GM03348 (cell line): ENCODE measurements around the gene MTHFSD.
"Not testable (repeated sequence)": the region's sequence is repeated elsewhere in the genome, so short reads cannot be mapped to it uniquely, and the experiment has no call there.

ENCODE experiments used
- DNase-seq: peaks from one replicate; pipeline ENCODE4 v3.0.0; 2012; ENCODE audit warnings: low spot score

Gene MTHFSD, protein sequence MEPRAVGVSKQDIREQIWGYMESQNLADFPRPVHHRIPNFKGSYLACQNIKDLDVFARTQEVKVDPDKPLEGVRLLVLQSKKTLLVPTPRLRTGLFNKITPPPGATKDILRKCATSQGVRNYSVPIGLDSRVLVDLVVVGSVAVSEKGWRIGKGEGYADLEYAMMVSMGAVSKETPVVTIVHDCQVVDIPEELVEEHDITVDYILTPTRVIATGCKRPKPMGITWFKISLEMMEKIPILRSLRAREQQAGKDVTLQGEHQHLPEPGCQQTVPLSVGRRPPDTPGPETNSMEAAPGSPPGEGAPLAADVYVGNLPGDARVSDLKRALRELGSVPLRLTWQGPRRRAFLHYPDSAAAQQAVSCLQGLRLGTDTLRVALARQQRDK

GRCh38 chr16:86554917-86555703, at the start of gene MTHFSD:
TSS of gene MTHFSD (minus strand) at chr16:86555235. CDS start at chr16:86555184, 51 bp downstream.
- DNase-seq, result peak; percentile 100

DNA sequence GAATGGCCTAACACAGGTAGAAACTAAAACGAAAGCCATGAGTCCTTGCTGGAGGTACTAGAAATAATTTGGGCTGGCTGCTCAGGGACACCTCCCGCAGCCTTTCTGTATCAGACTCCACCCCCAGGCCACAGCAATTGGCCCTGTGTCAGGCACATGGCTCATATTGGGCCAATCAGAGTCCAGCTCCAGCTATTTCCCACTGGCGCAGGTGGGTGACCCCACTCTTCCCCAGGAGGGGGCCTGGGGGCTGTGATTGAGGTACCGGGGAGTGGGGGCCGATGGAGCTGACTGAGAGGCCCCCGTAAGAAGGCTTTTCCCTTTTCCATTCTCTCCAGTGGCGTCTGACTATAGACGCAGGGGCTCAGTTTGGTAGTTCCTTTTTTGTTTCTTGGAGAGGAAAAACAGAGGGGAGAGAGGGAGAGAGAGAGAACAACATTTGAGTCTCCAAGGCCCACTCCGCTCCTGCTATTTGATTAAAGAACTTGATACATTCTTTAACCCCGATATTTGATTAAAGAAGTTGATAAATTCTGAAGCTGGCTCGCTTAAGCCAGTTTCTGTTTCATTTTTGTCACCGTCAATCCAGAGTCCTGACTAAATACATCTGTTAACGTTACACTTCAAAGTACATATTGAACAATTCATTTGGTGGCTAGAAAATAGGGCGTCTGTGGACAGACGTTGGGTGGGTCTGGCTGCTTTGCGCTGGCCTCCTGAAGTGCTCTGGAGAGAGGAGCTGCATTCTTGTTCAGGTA, 49.6 kb upstream of the MTHFSD start:
- no peak for DNase-seq

GRCh38 chr16:86602521-86602920, 47.5 kb upstream of the MTHFSD start:
- no peak for DNase-seq

- no peak for DNase-seq
Observed at GRCh38 chr16:86601356-86601755, 46.3 kb upstream of the MTHFSD start.

- peak; percentile 70 for DNase-seq
Observed at GRCh38 chr16:86598607-86599565, 43.9 kb upstream of the MTHFSD start.

DNA sequence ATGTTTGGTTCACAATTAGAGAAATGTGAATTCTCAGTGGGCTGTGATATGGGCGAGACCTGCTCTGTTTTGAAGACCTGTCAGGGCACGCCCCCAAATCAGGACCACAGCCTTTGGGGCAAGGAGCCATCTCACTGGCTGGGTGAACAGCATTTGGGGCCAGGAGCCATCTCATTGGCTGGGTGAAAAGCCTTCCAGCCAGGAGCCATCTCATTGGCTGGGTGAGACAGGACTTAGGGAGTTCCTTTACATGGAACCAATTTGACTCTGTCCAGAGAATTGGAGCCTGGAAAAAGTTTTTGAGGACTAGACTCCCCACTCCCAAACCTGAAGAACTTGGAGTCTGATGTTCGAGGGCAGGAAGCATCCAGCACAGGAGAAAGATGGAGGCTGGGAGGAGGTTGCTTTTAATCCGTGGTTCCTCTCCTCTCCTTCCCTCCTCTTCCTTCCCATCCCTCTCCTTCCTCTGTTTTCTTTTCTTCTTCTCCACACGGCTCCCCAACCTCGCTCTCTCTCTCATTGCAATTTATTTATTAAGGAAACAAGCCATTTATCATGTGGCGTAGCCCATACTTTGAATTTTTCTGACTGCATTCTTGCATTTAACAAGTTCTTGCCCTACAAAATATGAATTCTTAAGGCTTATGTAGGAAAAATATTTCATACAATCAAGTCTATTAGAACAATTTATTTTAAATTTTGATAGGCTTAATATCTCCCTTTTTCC, 43.0 kb upstream of the MTHFSD start:
- peak; percentile 53 for DNase-seq

GRCh38 chr16:86597126-86597879, 42.3 kb upstream of the MTHFSD start:
- no peak for DNase-seq

- DNase-seq, result no peak
Observed at GRCh38 chr16:86595983-86596605, 41.1 kb upstream of the MTHFSD start.

DNA sequence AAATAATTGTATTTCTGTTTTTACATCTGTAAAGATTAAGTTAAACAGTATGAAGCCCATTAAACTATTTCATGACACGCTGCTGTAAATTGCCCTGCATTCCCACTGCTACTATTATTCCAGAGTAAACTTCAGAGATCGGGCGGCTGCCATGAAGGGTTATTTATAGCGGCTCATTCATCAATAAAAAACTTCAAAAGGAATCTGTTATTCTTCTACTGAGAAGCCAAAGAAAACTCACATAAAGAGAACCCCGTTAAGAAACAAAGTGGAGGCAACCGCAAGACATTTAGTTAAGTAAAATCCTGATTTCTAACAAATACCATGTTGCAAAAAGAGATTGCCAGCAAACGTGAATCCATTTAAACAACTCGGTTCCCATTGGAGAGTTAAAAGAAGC, 39.7 kb upstream of the MTHFSD start:
- no peak for DNase-seq

GRCh38 chr16:86593913-86594620, 39.0 kb upstream of the MTHFSD start:
- no peak for DNase-seq

- DNase-seq, result no peak
Observed at GRCh38 chr16:86591270-86591669, 36.2 kb upstream of the MTHFSD start.

DNA sequence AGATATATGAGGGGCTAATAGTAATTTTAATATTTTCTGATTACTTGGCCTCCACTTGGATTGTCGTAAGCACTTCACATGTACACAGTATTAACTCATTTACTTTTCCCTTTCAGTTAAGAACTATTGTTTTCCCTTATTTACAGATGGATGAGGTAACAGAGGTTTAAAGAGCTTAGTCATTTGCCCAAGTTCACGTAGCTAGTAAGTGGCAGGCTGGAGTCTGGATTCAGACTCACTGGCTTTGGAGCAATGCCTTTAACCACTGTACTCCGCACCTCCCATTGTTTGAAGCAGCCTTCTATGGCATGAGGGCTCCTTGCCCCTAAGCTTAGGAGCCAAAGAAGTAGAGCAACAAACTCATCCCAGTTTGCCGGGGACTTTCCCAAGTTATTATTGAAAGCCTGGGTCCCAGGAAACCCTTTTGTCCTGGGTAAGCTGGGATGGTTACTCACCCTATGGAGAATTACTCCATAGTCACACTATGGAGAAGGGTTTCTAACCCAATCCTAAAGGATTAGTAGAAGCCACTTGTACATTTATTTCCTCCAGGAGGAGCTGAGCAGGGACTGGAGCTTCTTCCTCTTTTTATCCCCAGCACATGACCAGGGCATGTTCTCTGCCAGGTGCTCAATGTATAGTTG, 35.6 kb upstream of the MTHFSD start:
- DNase-seq, result peak; percentile 72

- DNase-seq, result not testable (repeated sequence)
Observed at GRCh38 chr16:86587955-86588354, 32.9 kb upstream of the MTHFSD start.

DNA sequence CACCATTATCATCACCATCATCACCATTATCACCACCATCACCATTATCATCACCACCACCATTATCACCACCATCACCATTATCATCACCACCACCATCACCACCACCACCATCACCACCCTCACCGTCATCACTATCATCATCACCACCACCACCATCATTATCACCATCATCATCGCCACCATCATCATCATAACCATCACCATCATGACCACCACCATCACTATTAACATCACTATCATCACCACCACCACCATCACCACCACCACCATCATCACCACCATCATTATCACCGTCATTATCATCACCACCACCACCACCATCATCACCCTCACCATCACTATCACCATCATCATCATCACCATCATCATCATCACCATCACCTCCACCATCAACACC, 32.5 kb upstream of the MTHFSD start:
- no peak for DNase-seq

- DNase-seq, result peak; percentile 68
Observed at GRCh38 chr16:86585821-86586611, 31.0 kb upstream of the MTHFSD start.

DNA sequence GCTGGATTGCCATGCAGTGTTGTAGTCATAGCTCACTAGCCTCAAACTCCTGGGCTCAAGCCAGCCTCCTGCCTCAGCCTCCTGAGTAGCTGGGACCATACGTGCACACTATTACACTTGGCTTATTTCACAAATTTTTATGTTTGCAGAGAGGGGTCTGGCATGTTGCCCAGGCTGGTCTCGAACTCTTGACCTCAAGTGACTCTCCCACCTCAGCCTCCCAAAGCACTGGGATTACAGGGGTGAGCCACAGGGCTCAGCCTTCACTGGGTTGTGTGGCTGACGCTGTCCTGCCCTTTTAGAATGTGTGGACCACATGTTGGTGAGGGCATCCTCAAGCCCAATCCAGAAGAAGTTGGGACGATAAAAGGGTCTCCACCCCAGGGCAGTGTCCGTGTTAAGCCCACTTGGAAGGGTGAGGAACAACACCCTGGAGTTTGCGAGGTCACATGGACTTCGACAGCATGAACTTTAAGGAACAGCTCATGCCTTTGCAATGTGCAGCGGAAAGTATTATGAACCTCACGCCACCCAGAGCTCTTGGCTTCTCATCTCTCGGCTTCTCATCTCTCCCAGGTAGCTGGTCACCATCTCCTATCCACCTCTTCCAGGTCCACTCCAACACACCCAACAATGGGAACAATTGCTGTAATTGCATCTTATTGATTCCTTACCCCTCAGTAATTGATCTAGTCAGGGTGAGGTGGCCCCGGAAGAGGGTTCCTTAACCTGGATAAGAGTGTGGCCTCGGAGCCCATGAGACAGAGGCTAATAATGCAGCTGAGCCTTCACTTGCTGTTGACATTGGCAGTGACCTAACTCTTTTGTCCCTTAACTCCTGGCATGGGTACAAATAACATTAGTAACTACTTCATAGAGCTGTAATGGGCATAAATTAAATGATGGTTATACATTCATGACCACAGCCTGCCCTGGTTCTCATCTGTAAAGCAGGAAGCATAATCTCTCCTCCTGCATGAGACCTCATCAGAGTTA, 30.0 kb upstream of the MTHFSD start:
- DNase-seq, result no peak
